HEK293 (cell line): Measurements from ENCODE around the gene PLCB1.
A peak's percentile ranks its signal among the peaks of the same experiment; 100 is the strongest.

Experiments used
- CTCF ChIA-PET: fragments of 350-600 bp; formaldehyde crosslinking; extraction: SDS; loops from one replicate; lab custom pipeline; 2021; ENCODE audit warnings: antibody characterized with exemption; lab: Yijun Ruan, JAX
- POLR2A ChIA-PET: fragments of 300-600 bp; formaldehyde crosslinking; extraction: SDS; loops from one replicate; lab custom pipeline; 2020; ENCODE audit warnings: antibody characterized with exemption, inconsistent platforms; lab: Yijun Ruan, JAX
- H3K27ac ChIP-seq: fragments of 200-500 bp; sonication (Bioruptor generic); 2 replicates; pipeline ENCODE4 v1.5.1; 2014; ENCODE audit warnings: low read depth, low read length, control low read depth, inconsistent platforms; ENCODE audit errors: extremely low read depth
- H3K36me3 ChIP-seq, 2 experiments: fragments of 200-500 bp in 1 of 2; sonication (Bioruptor generic) in 1 of 2; 1 replicate in 1 of 2; 2 replicates in 1 of 2; pipeline ENCODE4 v1.5.1; 2014 to 2017; ENCODE audit warnings: inconsistent platforms in 2 of 2, low read length in 2 of 2; ENCODE audit not compliant: control insufficient read depth in 2 of 2, insufficient read depth in 1 of 2
- H3K4me1 ChIP-seq: fragments of 200-500 bp; sonication (Bioruptor generic); 2 replicates; pipeline ENCODE4 v1.5.1; 2014; ENCODE audit warnings: mild to moderate bottlenecking, low read length, inconsistent platforms; ENCODE audit not compliant: control insufficient read depth, insufficient read depth
- H3K4me3 ChIP-seq: 2 replicates; pipeline ENCODE4 v1.5.1; 2011; ENCODE audit warnings: low read depth, mild to moderate bottlenecking, control low read depth, low read length, moderate library complexity
- H3K9me3 ChIP-seq: fragments of 200-500 bp; sonication (Bioruptor generic); 2 replicates; pipeline ENCODE4 v1.5.1; 2014; ENCODE audit warnings: low read depth, low read length, inconsistent platforms; ENCODE audit not compliant: control insufficient read depth, insufficient read depth
- GLIS1 ChIP-seq: fragments of 450-650 bp; formaldehyde crosslinking; IDR thresholded peaks from 2 replicates; pipeline ENCODE4 v1.5.1; 2016; ENCODE audit warnings: missing biosample characterization, missing genetic modification characterization
- HOXA7 ChIP-seq: sonication (generic); formaldehyde crosslinking; IDR thresholded peaks from 2 replicates; pipeline ENCODE4 v1.8.1; 2022; ENCODE audit warnings: missing genetic modification reagents, borderline replicate concordance
- HOXC10 ChIP-seq: sonication (generic); formaldehyde crosslinking; IDR thresholded peaks from 2 replicates; pipeline ENCODE4 v1.8.1; 2023; ENCODE audit warnings: mild to moderate bottlenecking, missing genetic modification reagents
- MZF1 ChIP-seq: fragments of 450-650 bp; formaldehyde crosslinking; IDR thresholded peaks from 2 replicates; pipeline ENCODE4 v1.5.1; 2017; ENCODE audit warnings: missing biosample characterization, missing genetic modification characterization, borderline replicate concordance
- PBX3 ChIP-seq: sonication (generic); formaldehyde crosslinking; IDR thresholded peaks from 2 replicates; pipeline ENCODE4 v1.8.1; 2022; ENCODE audit warnings: mild to moderate bottlenecking, moderate library complexity, missing genetic modification reagents
- PRDM6 ChIP-seq: fragments of 450-650 bp; formaldehyde crosslinking; IDR thresholded peaks from 2 replicates; pipeline ENCODE4 v1.5.1; 2017; ENCODE audit warnings: missing biosample characterization, missing genetic modification characterization
- SETDB1 ChIP-seq: IDR thresholded peaks from one replicate; pipeline ENCODE4 v1.6.1; 2017; ENCODE audit warnings: mild to moderate bottlenecking, low read length, moderate library complexity, mixed read lengths; ENCODE audit not compliant: insufficient read length
- ZBTB1 ChIP-seq: fragments of 450-650 bp; formaldehyde crosslinking; IDR thresholded peaks from 2 replicates; pipeline ENCODE4 v1.5.1; 2016; ENCODE audit warnings: missing biosample characterization, missing genetic modification characterization
- ZFP3 ChIP-seq: fragments of 450-650 bp; formaldehyde crosslinking; IDR thresholded peaks from 2 replicates; pipeline ENCODE4 v1.5.1; 2016; ENCODE audit warnings: low read depth, missing biosample characterization, missing genetic modification characterization
- ZNF10 ChIP-seq: fragments of 450-650 bp; formaldehyde crosslinking; IDR thresholded peaks from 2 replicates; pipeline ENCODE4 v1.5.1; 2017; ENCODE audit warnings: missing biosample characterization, missing genetic modification characterization
- ZNF138 ChIP-seq: fragments of 450-650 bp; formaldehyde crosslinking; IDR thresholded peaks from 2 replicates; pipeline ENCODE4 v1.5.1; 2016; ENCODE audit warnings: missing biosample characterization, missing genetic modification characterization, borderline replicate concordance
- ZNF202 ChIP-seq: fragments of 450-650 bp; formaldehyde crosslinking; IDR thresholded peaks from 2 replicates; pipeline ENCODE4 v1.5.1; 2016; ENCODE audit warnings: missing biosample characterization, missing genetic modification characterization, borderline replicate concordance
- ZNF26 ChIP-seq: fragments of 450-650 bp; formaldehyde crosslinking; IDR thresholded peaks from 2 replicates; pipeline ENCODE4 v1.5.1; 2016; ENCODE audit warnings: missing biosample characterization, missing genetic modification characterization
- ZNF266 ChIP-seq: fragments of 450-650 bp; formaldehyde crosslinking; IDR thresholded peaks from 2 replicates; pipeline ENCODE4 v1.5.1; 2016; ENCODE audit warnings: missing biosample characterization, missing genetic modification characterization, low read depth
- ZNF501 ChIP-seq: fragments of 450-650 bp; formaldehyde crosslinking; IDR thresholded peaks from 2 replicates; pipeline ENCODE4 v1.5.1; 2016; ENCODE audit warnings: missing biosample characterization, missing genetic modification characterization
- ZNF530 ChIP-seq: fragments of 450-650 bp; formaldehyde crosslinking; IDR thresholded peaks from 2 replicates; pipeline ENCODE4 v1.5.1; 2016; ENCODE audit warnings: low read depth, missing biosample characterization, missing genetic modification characterization
- ZNF596 ChIP-seq: fragments of 450-650 bp; IDR thresholded peaks from 2 replicates; pipeline ENCODE4 v1.5.0; 2018; ENCODE audit warnings: missing biosample characterization, mild to moderate bottlenecking, missing genetic modification characterization, moderate library complexity
- ZNF600 ChIP-seq: fragments of 450-650 bp; formaldehyde crosslinking; IDR thresholded peaks from 2 replicates; pipeline ENCODE4 v1.5.1; 2016; ENCODE audit warnings: missing biosample characterization, missing genetic modification characterization
- ZNF639 ChIP-seq: fragments of 450-650 bp; formaldehyde crosslinking; IDR thresholded peaks from 2 replicates; pipeline ENCODE4 v1.5.1; 2016; ENCODE audit warnings: missing biosample characterization, missing genetic modification characterization
- ZNF645 ChIP-seq: fragments of 450-650 bp; formaldehyde crosslinking; IDR thresholded peaks from 2 replicates; pipeline ENCODE4; 2016; ENCODE audit warnings: missing biosample characterization, missing genetic modification characterization
- ZNF707 ChIP-seq: fragments of 450-650 bp; formaldehyde crosslinking; IDR thresholded peaks from 2 replicates; pipeline ENCODE4 v1.5.1; 2016; ENCODE audit warnings: missing biosample characterization, missing genetic modification characterization
- ZNF777 ChIP-seq: fragments of 450-650 bp; formaldehyde crosslinking; IDR thresholded peaks from 2 replicates; pipeline ENCODE4 v1.5.1; 2017; ENCODE audit warnings: missing biosample characterization, missing genetic modification characterization, borderline replicate concordance
- ZNF843 ChIP-seq: fragments of 450-650 bp; formaldehyde crosslinking; IDR thresholded peaks from 2 replicates; pipeline ENCODE4 v1.5.1; 2016; ENCODE audit warnings: missing biosample characterization, missing genetic modification characterization
- TF ChIP-seq, protein P1 (sequence below): fragments of 450-650 bp; formaldehyde crosslinking; IDR thresholded peaks from 2 replicates; pipeline ENCODE4 v1.5.1; 2016; ENCODE audit warnings: missing biosample characterization, missing genetic modification characterization

Gene PLCB1

GRCh38 chr20:8089668-8090067 lies 42.4 kb upstream of the PLCB1 start (continued):
- TF ChIP-seq ZNF266 (no peak), ZBTB1 (tag by site-specific recombination) (no peak), HOXC10 (no peak), ZNF596 (tag by site-specific recombination) (no peak), ZNF777 (tag by site-specific recombination) (no peak), ZNF10 (no peak)
- TF ChIP-seq, protein P1, sequence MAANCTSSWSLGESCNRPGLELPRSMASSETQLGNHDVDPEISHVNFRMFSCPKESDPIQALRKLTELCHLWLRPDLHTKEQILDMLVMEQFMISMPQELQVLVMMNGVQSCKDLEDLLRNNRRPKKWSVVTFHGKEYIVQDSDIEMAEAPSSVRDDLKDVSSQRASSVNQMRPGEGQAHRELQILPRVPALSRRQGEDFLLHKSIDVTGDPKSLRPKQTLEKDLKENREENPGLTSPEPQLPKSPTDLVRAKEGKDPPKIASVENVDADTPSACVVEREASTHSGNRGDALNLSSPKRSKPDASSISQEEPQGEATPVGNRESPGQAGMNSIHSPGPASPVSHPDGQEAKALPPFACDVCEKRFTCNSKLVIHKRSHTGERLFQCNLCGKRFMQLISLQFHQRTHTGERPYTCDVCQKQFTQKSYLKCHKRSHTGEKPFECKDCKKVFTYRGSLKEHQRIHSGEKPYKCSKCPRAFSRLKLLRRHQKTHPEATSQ (tag by site-specific recombination): no peak

DNA sequence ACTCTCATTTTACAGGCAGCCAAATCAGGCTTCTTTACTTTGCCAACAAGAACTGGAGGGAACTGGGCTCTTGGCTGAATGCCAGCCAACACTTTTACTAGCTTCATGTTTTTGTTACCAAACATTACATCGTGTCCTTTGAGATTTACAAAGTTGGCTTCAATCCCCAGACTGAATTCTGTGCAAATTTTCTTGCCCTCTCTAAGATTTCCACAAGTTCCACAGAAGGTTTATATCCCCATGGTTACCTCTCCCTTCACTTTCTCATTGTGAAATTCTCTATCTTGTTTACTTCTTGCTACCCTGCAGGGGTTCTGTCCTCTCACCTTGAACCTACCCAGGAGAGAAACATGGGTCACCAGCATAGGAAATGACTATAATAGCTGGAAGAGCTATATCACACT lies 37.6 kb upstream of the PLCB1 start:
- Histone ChIP-seq H3K36me3 (no peaks in the 10 kb centered on the region), H3K27ac (no peak overlapping the region), H3K9me3 (no peaks in the 10 kb centered on the region), H3K4me1 (peaks cover 10% of the 10 kb centered on the region; the same call in 1 of the 2 replicates), H3K4me3 (no peak overlapping the region)
- TF ChIP-seq HOXA7 (no peak), PRDM6 (peak; percentile 78), SETDB1 (no peak), ZNF600 (no peak), PBX3 (CRISPR knock-in tag) (no peak), ZNF843 (tag by site-specific recombination) (no peak), ZFP3 (tag by site-specific recombination) (no peak), ZNF138 (tag by site-specific recombination) (no peak), ZNF639 (tag by site-specific recombination) (no peak), ZNF202 (tag by site-specific recombination) (no peak), ZNF530 (tag by site-specific recombination) (no peak), ZNF501 (tag by site-specific recombination) (no peak), ZNF645 (tag by site-specific recombination) (no peak), MZF1 (no peak), ZNF26 (tag by site-specific recombination) (no peak), ZNF707 (tag by site-specific recombination) (no peak), GLIS1 (tag by site-specific recombination) (peak; percentile 29; the same call in 1 of the 2 replicates)
- ChIA-PET POLR2A (no interaction called here), CTCF (interaction anchor here (1.0 to 1.3 kb wide), 3 partner anchors 11 to 48 kb away, joined by 3 to 4 read pairs (median 4); no protein-coding TSS in a partner anchor)
